SH-SY5Y (cell line): ENCODE results near the gene DCUN1D2.

Source experiments
- GATA2 ChIP-seq: IDR thresholded peaks from 2 replicates; pipeline ENCODE4 v1.6.1; 2011; ENCODE audit warnings: mild to moderate bottlenecking, low read depth, low read length
- GATA3 ChIP-seq: IDR thresholded peaks from 2 replicates; pipeline ENCODE4 v1.6.1; 2011; ENCODE audit warnings: low read depth, mild to moderate bottlenecking, low read length, moderate library complexity

- TF ChIP-seq GATA2 (no peak), GATA3 (no peak)
Measured at GRCh38 chr13:113539176-113539575, 48.7 kb upstream of the DCUN1D2 start.
